GM23338 (cell line): ENCODE data around the gene PCDHGC4.

Experiments
- JUNB ChIP-seq: IDR thresholded peaks from one replicate; pipeline ENCODE4 v1.6.1; 2016; ENCODE audit warnings: antibody characterized with exemption; ENCODE audit not compliant: unreplicated experiment
- POLR2AphosphoS5 ChIP-seq: IDR thresholded peaks from 2 replicates; pipeline ENCODE4 v1.6.1; 2016; ENCODE audit warnings: antibody characterized with exemption, low read depth
- TF ChIP-seq, protein P1 (sequence below): IDR thresholded peaks from one replicate; pipeline ENCODE4 v1.6.1; 2018; ENCODE audit warnings: antibody characterized with exemption; ENCODE audit not compliant: unreplicated experiment
- TF ChIP-seq, protein P2 (sequence below), 2 experiments: fragments of 200-600 bp in 1 of 2; sonication (generic) in 1 of 2; conservative IDR thresholded peaks; 2 replicates each; pipeline versions ENCODE4 v1.5.1 to v1.6.1; 2016 to 2017; ENCODE audit warnings: antibody characterized with exemption in 2 of 2, low read depth in 2 of 2, mild to moderate bottlenecking in 2 of 2, moderate library complexity in 1 of 2

- TF ChIP-seq, protein P1, sequence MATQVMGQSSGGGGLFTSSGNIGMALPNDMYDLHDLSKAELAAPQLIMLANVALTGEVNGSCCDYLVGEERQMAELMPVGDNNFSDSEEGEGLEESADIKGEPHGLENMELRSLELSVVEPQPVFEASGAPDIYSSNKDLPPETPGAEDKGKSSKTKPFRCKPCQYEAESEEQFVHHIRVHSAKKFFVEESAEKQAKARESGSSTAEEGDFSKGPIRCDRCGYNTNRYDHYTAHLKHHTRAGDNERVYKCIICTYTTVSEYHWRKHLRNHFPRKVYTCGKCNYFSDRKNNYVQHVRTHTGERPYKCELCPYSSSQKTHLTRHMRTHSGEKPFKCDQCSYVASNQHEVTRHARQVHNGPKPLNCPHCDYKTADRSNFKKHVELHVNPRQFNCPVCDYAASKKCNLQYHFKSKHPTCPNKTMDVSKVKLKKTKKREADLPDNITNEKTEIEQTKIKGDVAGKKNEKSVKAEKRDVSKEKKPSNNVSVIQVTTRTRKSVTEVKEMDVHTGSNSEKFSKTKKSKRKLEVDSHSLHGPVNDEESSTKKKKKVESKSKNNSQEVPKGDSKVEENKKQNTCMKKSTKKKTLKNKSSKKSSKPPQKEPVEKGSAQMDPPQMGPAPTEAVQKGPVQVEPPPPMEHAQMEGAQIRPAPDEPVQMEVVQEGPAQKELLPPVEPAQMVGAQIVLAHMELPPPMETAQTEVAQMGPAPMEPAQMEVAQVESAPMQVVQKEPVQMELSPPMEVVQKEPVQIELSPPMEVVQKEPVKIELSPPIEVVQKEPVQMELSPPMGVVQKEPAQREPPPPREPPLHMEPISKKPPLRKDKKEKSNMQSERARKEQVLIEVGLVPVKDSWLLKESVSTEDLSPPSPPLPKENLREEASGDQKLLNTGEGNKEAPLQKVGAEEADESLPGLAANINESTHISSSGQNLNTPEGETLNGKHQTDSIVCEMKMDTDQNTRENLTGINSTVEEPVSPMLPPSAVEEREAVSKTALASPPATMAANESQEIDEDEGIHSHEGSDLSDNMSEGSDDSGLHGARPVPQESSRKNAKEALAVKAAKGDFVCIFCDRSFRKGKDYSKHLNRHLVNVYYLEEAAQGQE: no peak
- TF ChIP-seq POLR2AphosphoS5 (no peak), JUNB (no peak)
- TF ChIP-seq, protein P2, sequence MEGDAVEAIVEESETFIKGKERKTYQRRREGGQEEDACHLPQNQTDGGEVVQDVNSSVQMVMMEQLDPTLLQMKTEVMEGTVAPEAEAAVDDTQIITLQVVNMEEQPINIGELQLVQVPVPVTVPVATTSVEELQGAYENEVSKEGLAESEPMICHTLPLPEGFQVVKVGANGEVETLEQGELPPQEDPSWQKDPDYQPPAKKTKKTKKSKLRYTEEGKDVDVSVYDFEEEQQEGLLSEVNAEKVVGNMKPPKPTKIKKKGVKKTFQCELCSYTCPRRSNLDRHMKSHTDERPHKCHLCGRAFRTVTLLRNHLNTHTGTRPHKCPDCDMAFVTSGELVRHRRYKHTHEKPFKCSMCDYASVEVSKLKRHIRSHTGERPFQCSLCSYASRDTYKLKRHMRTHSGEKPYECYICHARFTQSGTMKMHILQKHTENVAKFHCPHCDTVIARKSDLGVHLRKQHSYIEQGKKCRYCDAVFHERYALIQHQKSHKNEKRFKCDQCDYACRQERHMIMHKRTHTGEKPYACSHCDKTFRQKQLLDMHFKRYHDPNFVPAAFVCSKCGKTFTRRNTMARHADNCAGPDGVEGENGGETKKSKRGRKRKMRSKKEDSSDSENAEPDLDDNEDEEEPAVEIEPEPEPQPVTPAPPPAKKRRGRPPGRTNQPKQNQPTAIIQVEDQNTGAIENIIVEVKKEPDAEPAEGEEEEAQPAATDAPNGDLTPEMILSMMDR (conservative IDR thresholded peaks at IDR 0.05; ENCODE audit: low read depth in 2 of 2): no peak
Measured at GRCh38 chr5:141517880-141518617, 33.2 kb downstream of the PCDHGC4 start.
